H9 (cell line): Measurements from ENCODE around the gene GAD2. TPM values are rescaled to one million over a fixed set of nuclear protein-coding genes. Genes with fewer than 3 reads are reported as not detected.

Experiments
- DNase-seq: peaks from one replicate; pipeline ENCODE4 v3.0.0-alpha.2; 2017
- H2AFZ ChIP-seq: one replicate; pipeline ENCODE4 v1.6.1; 2013; ENCODE audit warnings: mild to moderate bottlenecking, low read length, control low read depth, moderate library complexity
- H2AK5ac ChIP-seq: 2 replicates; pipeline ENCODE4 v1.6.1; 2013; ENCODE audit warnings: low read length, control low read depth, mixed read lengths; ENCODE audit not compliant: insufficient read length
- H2BK120ac ChIP-seq: one replicate; pipeline ENCODE4 v1.6.1; 2013; ENCODE audit warnings: low read depth, mild to moderate bottlenecking, low read length, control low read depth, inconsistent platforms; ENCODE audit not compliant: poor library complexity, severe bottlenecking
- H2BK12ac ChIP-seq: 2 replicates; pipeline ENCODE4 v1.6.1; 2013; ENCODE audit warnings: low read length, control low read depth, mixed read lengths, low read depth; ENCODE audit not compliant: insufficient read length
- H2BK15ac ChIP-seq: 2 replicates; pipeline ENCODE4 v1.6.1; 2013; ENCODE audit warnings: low read depth, low read length, control low read depth
- H2BK20ac ChIP-seq: one replicate; pipeline ENCODE4 v1.6.1; 2013; ENCODE audit warnings: low read depth, mild to moderate bottlenecking, low read length, control low read depth, inconsistent platforms; ENCODE audit not compliant: poor library complexity, severe bottlenecking
- H2BK5ac ChIP-seq: 2 replicates; pipeline ENCODE4 v1.6.1; 2013; ENCODE audit warnings: low read length, control low read depth, mixed read lengths; ENCODE audit not compliant: insufficient read length
- H3K14ac ChIP-seq: 2 replicates; pipeline ENCODE4 v1.6.1; 2013; ENCODE audit warnings: low read length, control low read depth; ENCODE audit not compliant: insufficient read depth
- H3K18ac ChIP-seq: 2 replicates; pipeline ENCODE4 v1.6.1; 2013; ENCODE audit warnings: low read depth, mild to moderate bottlenecking, mixed read lengths, low read length, control low read depth; ENCODE audit not compliant: insufficient read length
- H3K23ac ChIP-seq: 2 replicates; pipeline ENCODE4 v1.6.1; 2013; ENCODE audit warnings: low read length, control low read depth, mixed read lengths, low read depth; ENCODE audit not compliant: insufficient read length
- H3K23me2 ChIP-seq: 2 replicates; pipeline ENCODE4 v1.6.1; 2013; ENCODE audit warnings: low read depth, mild to moderate bottlenecking, mixed read lengths, low read length, control low read depth; ENCODE audit not compliant: insufficient read length, poor library complexity, severe bottlenecking
- H3K27ac ChIP-seq: 2 replicates; pipeline ENCODE4 v1.5.1; 2013; ENCODE audit warnings: low read length, control low read depth, mixed read lengths, low read depth; ENCODE audit not compliant: insufficient read length
- H3K27me3 ChIP-seq: 2 replicates; pipeline ENCODE4 v1.6.1; 2013; ENCODE audit warnings: low read length, control low read depth, inconsistent platforms; ENCODE audit not compliant: insufficient read depth
- H3K4ac ChIP-seq: 2 replicates; pipeline ENCODE4 v1.6.1; 2013; ENCODE audit warnings: low read depth, mild to moderate bottlenecking, control low read depth, inconsistent platforms, low read length, moderate library complexity
- H3K4me1 ChIP-seq: 2 replicates; pipeline ENCODE4 v1.6.1; 2013; ENCODE audit warnings: low read length, control low read depth, inconsistent platforms; ENCODE audit not compliant: insufficient read depth
- H3K4me2 ChIP-seq: 2 replicates; pipeline ENCODE4 v1.6.1; 2013; ENCODE audit warnings: low read length, control low read depth, mixed read lengths; ENCODE audit not compliant: insufficient read length, insufficient read depth
- H3K56ac ChIP-seq: 2 replicates; pipeline ENCODE4 v1.6.1; 2013; ENCODE audit warnings: low read depth, mild to moderate bottlenecking, mixed read lengths, low read length, control low read depth; ENCODE audit not compliant: insufficient read length
- H3K79me1 ChIP-seq: 2 replicates; pipeline ENCODE4 v1.6.1; 2013; ENCODE audit warnings: low read depth, mild to moderate bottlenecking, moderate library complexity, low read length, control low read depth, inconsistent platforms; ENCODE audit not compliant: insufficient read depth, poor library complexity, severe bottlenecking
- H3K79me2 ChIP-seq: 2 replicates; pipeline ENCODE4 v1.6.1; 2013; ENCODE audit warnings: low read length, control low read depth, inconsistent platforms; ENCODE audit not compliant: insufficient read depth
- H3K9ac ChIP-seq: 2 replicates; pipeline ENCODE4 v1.6.1; 2013; ENCODE audit warnings: low read length, control low read depth, mixed read lengths; ENCODE audit not compliant: insufficient read length; ENCODE audit errors: extremely low read depth
- H3K9me3 ChIP-seq: one replicate; pipeline ENCODE4 v1.6.1; 2013; ENCODE audit warnings: low read depth, low read length, inconsistent platforms; ENCODE audit not compliant: control insufficient read depth
- H3T11ph ChIP-seq: one replicate; pipeline ENCODE4 v1.6.1; 2013; ENCODE audit warnings: mild to moderate bottlenecking, low read length, control low read depth, inconsistent platforms
- H4K20me1 ChIP-seq: one replicate; pipeline ENCODE4 v1.6.1; 2013; ENCODE audit not compliant: control insufficient read depth, insufficient read length, insufficient read depth
- H4K5ac ChIP-seq: 2 replicates; pipeline ENCODE4 v1.6.1; 2013; ENCODE audit warnings: low read depth, mild to moderate bottlenecking, mixed read lengths, low read length, control low read depth; ENCODE audit not compliant: insufficient read length
- H4K8ac ChIP-seq: replicated peaks from 2 replicates; pipeline ENCODE4 v1.6.1; 2013; ENCODE audit warnings: low read length, control low read depth, mixed read lengths, low read depth; ENCODE audit not compliant: insufficient read length
- H4K91ac ChIP-seq: 2 replicates; pipeline ENCODE4 v1.6.1; 2013; ENCODE audit warnings: low read depth, mild to moderate bottlenecking, moderate library complexity, mixed read lengths, low read length, control low read depth; ENCODE audit not compliant: insufficient read length
- H3K27ac Mint-ChIP-seq, 3 experiments: 2 replicates in 2 of 3; 3 replicates in 1 of 3; pipeline ENCODE4 v1.8.0; 2020 to 2021; ENCODE audit warnings: mixed read lengths in 3 of 3, mild to moderate bottlenecking in 1 of 3, moderate library complexity in 1 of 3
- H3K27me3 Mint-ChIP-seq: 2 replicates; pipeline ENCODE4 v1.8.0; 2021; ENCODE audit warnings: low read depth, mild to moderate bottlenecking, moderate library complexity, mixed read lengths
- H3K36me3 Mint-ChIP-seq, 3 experiments: 2 replicates in 2 of 3; 3 replicates in 1 of 3; pipeline ENCODE4 v1.8.0; 2020 to 2021; ENCODE audit warnings: low read depth in 3 of 3, mixed read lengths in 3 of 3; ENCODE audit not compliant: insufficient read depth in 1 of 3
- H3K4me1 Mint-ChIP-seq, 2 experiments: 2 replicates each; pipeline ENCODE4 v1.8.0; 2020; ENCODE audit warnings: mixed read lengths in 2 of 2
- H3K4me3 Mint-ChIP-seq, 2 experiments: 2 replicates in 1 of 2; 3 replicates in 1 of 2; pipeline ENCODE4 v1.8.0; 2020 to 2021; ENCODE audit warnings: mild to moderate bottlenecking in 2 of 2, mixed read lengths in 2 of 2, moderate library complexity in 1 of 2
- H3K9me3 Mint-ChIP-seq, 2 experiments: 2 replicates in 1 of 2; 3 replicates in 1 of 2; pipeline ENCODE4 v1.8.0; 2020; ENCODE audit warnings: mild to moderate bottlenecking in 2 of 2, mixed read lengths in 2 of 2, moderate library complexity in 1 of 2
- WGBS: extraction: QIAGEN DNeasy Blood & Tissue Kit; methylation state at CpG from one replicate; pipeline ENCODE4 v1.1.7; 2013; ENCODE audit warnings: missing lambda C conversion rate, low lambda C conversion rate, mixed read lengths; ENCODE audit not compliant: insufficient read length; ENCODE audit errors: extremely low coverage; 5-methylcytosine and 5-hydroxymethylcytosine counted together
- total RNA-seq: library from RNA; stranded (reverse); gene quantifications from 2 replicates; pipeline ENCODE4 v1.2.1, GENCODE V29; 2021
- TF ChIP-seq, protein P1 (sequence below): fragments of 200-600 bp; sonication (generic); conservative IDR thresholded peaks from 3 replicates; pipeline ENCODE4 v1.8.0; 2021; ENCODE audit warnings: antibody characterized with exemption, mild to moderate bottlenecking

Gene GAD2
- total RNA-seq, 1 experiment from 2014 or later, result 2.0 TPM

DNA sequence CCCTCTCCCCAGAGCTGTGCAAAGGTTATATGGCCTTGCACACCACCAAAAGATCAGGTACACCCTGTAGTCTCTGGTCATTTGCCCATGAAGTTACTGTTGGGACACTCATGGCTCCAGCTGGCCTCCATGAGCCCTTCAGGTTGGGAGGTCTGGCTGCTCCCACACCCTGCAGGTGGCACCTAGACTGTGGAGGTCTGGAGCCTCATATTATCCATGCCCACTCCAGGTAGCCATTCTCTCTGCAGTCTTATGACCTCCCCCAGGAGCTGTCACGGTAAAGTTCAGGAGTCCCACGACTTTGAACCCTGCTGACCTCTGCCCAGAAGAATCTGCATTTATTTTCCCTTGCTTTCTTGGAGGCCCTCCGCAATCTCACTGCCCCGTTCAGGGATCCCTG, 39.2 kb upstream of the GAD2 start:
- WGBS, result no CpG with 5 or more reads among the region's 4 CpGs
- Histone ChIP-seq H3T11ph (no peak overlapping the region), H2BK5ac (no peak overlapping the region), H3K18ac (no peak overlapping the region), H3K23me2 (no peaks in the 10 kb centered on the region), H3K4me1 (no peaks in the 10 kb centered on the region), H3K4ac (no peak overlapping the region), H3K9me3 (no peaks in the 10 kb centered on the region), H3K27me3 (no peaks in the 10 kb centered on the region), H3K79me1 (no peaks in the 10 kb centered on the region), H2BK15ac (no peak overlapping the region), H2AFZ (no peak overlapping the region), H2BK120ac (no peak overlapping the region), H4K5ac (no peak overlapping the region), H3K14ac (no peak overlapping the region), H4K8ac (no peak overlapping the region), H4K20me1 (no peaks in the 10 kb centered on the region), H3K27ac (no peak overlapping the region), H2BK12ac (no peak overlapping the region), H2AK5ac (no peak overlapping the region), H3K79me2 (no peaks in the 10 kb centered on the region), H3K23ac (no peak overlapping the region), H3K4me2 (no peak overlapping the region), H3K56ac (no peak overlapping the region), H2BK20ac (no peak overlapping the region), H4K91ac (no peak overlapping the region), H3K9ac (no peak overlapping the region)
- Mint-ChIP-seq H3K9me3 (no peaks in the 10 kb centered on the region), H3K4me1 (peaks cover 12% of the 10 kb centered on the region in 2 experiments), H3K27me3 (no peaks in the 10 kb centered on the region; the same call in 1 of the 2 replicates), H3K4me3 (no peak overlapping the region), H3K36me3 (no peaks in the 10 kb centered on the region), H3K27ac (no peak overlapping the region)
- no peak for DNase-seq
- TF ChIP-seq, protein P1, sequence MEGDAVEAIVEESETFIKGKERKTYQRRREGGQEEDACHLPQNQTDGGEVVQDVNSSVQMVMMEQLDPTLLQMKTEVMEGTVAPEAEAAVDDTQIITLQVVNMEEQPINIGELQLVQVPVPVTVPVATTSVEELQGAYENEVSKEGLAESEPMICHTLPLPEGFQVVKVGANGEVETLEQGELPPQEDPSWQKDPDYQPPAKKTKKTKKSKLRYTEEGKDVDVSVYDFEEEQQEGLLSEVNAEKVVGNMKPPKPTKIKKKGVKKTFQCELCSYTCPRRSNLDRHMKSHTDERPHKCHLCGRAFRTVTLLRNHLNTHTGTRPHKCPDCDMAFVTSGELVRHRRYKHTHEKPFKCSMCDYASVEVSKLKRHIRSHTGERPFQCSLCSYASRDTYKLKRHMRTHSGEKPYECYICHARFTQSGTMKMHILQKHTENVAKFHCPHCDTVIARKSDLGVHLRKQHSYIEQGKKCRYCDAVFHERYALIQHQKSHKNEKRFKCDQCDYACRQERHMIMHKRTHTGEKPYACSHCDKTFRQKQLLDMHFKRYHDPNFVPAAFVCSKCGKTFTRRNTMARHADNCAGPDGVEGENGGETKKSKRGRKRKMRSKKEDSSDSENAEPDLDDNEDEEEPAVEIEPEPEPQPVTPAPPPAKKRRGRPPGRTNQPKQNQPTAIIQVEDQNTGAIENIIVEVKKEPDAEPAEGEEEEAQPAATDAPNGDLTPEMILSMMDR, result no peak
